Measurements from ENCODE around the gene ZNF432. TPM values are rescaled to one million over a fixed set of nuclear protein-coding genes. Genes with fewer than 3 reads are reported as not detected.
A peak's percentile ranks its signal among the peaks of the same experiment; 100 is the strongest.

The ZNF432 gene
- polyA plus RNA-seq, 2 of the 4 experiments (the other 2 are of a cell fraction) = 2.0 to 3.8 TPM

GRCh38 chr19:52095172-52096014 is 46.8 kb upstream of the ZNF432 start, which contains the start of gene ZNF841:
Gene ZNF841 (minus strand): TSS chr19:52095765. CDS start chr19:52084801, 10,964 bp downstream.
- Histone ChIP-seq H3K4me1 (no peaks in the 10 kb centered on the region), H3K27ac (peak within 1 kb of the TSS; percentile 26 to 69; a peak in 4 of 6 replicates), H3K4me3 (peak within 1 kb of the TSS; percentile 55), H3K4me2 (peak within 1 kb of the TSS; percentile 49), H3K9me3 (peaks cover 87% of the 10 kb centered on the region)
- WGBS (ENCODE audit: missing lambda C conversion rate) = 12% methylated on average over 59 of the region's 59 CpGs
- DNase-seq (ENCODE audit: low read depth in 1 of 2, low spot score in 1 of 2) (peak; percentile 37 to 92), ATAC-seq (peak; percentile 91 to 99), FAIRE-seq (no peak)
- POLR2A ChIA-PET = no interaction called here
- no peak for TF ChIP-seq CTCF (IDR thresholded peaks at IDR 0.05)
- 0 out of 2 replicates have a peak, but pooled peaks have one; percentile 28 for TF ChIP-seq PHF8 (IDR thresholded peaks at IDR 0.05; ENCODE audit: borderline replicate concordance, low read depth)
- peak; percentile 13; the same call in 1 of the 2 replicates for TF ChIP-seq MAX (IDR thresholded peaks at IDR 0.05)
- no peak for TF ChIP-seq MAZ (IDR thresholded peaks at IDR 0.05; ENCODE audit: borderline replicate concordance, low read depth, low read length)
- TF ChIP-seq, protein P1, sequence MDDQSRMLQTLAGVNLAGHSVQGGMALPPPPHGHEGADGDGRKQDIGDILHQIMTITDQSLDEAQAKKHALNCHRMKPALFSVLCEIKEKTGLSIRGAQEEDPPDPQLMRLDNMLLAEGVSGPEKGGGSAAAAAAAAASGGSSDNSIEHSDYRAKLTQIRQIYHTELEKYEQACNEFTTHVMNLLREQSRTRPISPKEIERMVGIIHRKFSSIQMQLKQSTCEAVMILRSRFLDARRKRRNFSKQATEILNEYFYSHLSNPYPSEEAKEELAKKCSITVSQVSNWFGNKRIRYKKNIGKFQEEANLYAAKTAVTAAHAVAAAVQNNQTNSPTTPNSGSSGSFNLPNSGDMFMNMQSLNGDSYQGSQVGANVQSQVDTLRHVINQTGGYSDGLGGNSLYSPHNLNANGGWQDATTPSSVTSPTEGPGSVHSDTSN (IDR thresholded peaks at IDR 0.05) = no peak
- no peak for TF ChIP-seq ATOH8 (CRISPR knock-in tag; IDR thresholded peaks at IDR 0.05; ENCODE audit: low read depth)
- TF ChIP-seq, protein P2, sequence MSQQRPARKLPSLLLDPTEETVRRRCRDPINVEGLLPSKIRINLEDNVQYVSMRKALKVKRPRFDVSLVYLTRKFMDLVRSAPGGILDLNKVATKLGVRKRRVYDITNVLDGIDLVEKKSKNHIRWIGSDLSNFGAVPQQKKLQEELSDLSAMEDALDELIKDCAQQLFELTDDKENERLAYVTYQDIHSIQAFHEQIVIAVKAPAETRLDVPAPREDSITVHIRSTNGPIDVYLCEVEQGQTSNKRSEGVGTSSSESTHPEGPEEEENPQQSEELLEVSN (IDR thresholded peaks at IDR 0.05; ENCODE audit: borderline replicate concordance, low read depth) = 0 out of 2 replicates have a peak, but pooled peaks have one; percentile 46
- no peak for TF ChIP-seq ESRRA (IDR thresholded peaks at IDR 0.05; ENCODE audit: borderline replicate concordance, low read length)
- no peak for TF ChIP-seq RCOR1 (IDR thresholded peaks at IDR 0.05; ENCODE audit: low read depth, low read length)
- TF ChIP-seq POLR2A (IDR thresholded peaks at IDR 0.05; ENCODE audit: low read length) = peak; percentile 32; the same call in 1 of the 2 replicates
- no peak for TF ChIP-seq MYC (IDR thresholded peaks at IDR 0.05; ENCODE audit: borderline replicate concordance, low read length)
- CTCF ChIA-PET = interaction anchor here (0.6 kb wide), 1 partner anchor 1329 kb away, joined by 3 read pairs; no protein-coding TSS in a partner anchor

GRCh38 chr19:52094526-52095130 is 46.0 kb upstream of the ZNF432 start:
- WGBS (ENCODE audit: missing lambda C conversion rate) = 40% methylated on average over 12 of the region's 12 CpGs
- POLR2A ChIA-PET = no interaction called here
- ATAC-seq = no peak
- H3K4me3 ChIP-seq = peak overlapping the region; percentile 55
- H3K4me2 ChIP-seq = peak overlapping the region; percentile 49
- TF ChIP-seq MAX (IDR thresholded peaks at IDR 0.05) (no peak), BHLHE40 (IDR thresholded peaks at IDR 0.05; ENCODE audit: low read depth, low read length) (no peak), POLR2AphosphoS2 (conservative IDR thresholded peaks at IDR 0.05; ENCODE audit: low read length) (no peak), KDM5A (IDR thresholded peaks at IDR 0.05) (no peak), GATA3 (IDR thresholded peaks at IDR 0.05; ENCODE audit: borderline replicate concordance) (no peak)
- no peaks in the 10 kb centered on the region for H3K4me1 ChIP-seq
- no peak for FAIRE-seq
- H3K27ac ChIP-seq = no peak overlapping the region
- CTCF ChIA-PET = interaction anchor here (0.6 kb wide), 1 partner anchor 1330 kb away, joined by 3 read pairs; no protein-coding TSS in a partner anchor
- DNase-seq (ENCODE audit: low read depth in 1 of 2, low spot score in 1 of 2) = no peak
- peaks cover 83% of the 10 kb centered on the region for H3K9me3 ChIP-seq

DNA sequence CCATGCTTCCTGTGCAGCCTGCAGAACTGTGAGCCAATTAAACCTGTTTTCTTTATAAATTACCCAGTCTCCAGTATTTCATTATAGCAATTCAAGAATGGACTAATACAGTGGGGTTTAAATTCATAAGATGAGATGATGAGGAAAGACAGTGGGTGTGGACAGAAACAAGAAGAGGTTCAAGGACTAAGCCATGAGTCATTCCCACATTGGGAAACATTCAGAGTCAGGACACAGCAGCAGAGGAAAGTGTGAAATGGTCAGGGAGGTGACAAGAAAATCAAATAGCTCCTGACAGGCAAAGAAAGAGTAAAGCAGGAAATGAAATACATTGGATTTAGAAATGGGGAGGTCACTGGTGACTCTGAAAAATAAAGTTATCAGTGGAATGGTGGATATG is 37.8 kb upstream of the ZNF432 start:
- H3K9me3 ChIP-seq = peaks cover 84% of the 10 kb centered on the region
- ChIA-PET CTCF (no interaction called here), POLR2A (no interaction called here)
- H3K4me1 ChIP-seq = no peaks in the 10 kb centered on the region
- no peak overlapping the region for H3K27ac ChIP-seq
- ATAC-seq (no peak), FAIRE-seq (no peak), DNase-seq (ENCODE audit: low read depth in 1 of 2, low spot score in 1 of 2) (no peak)
- H3K4me3 ChIP-seq = no peak overlapping the region
- H3K4me2 ChIP-seq = no peak overlapping the region
- no peak for TF ChIP-seq GATA3 (IDR thresholded peaks at IDR 0.05; ENCODE audit: borderline replicate concordance)
- no peak for TF ChIP-seq FOSL2 (IDR thresholded peaks at IDR 0.05)
- no peak for TF ChIP-seq FOSL2 (CRISPR knock-in tag; IDR thresholded peaks at IDR 0.05)
- TF ChIP-seq RFX5 (IDR thresholded peaks at IDR 0.05) = no peak
- TF ChIP-seq REST (IDR thresholded peaks at IDR 0.05) = no peak
- no peak for TF ChIP-seq MAX (IDR thresholded peaks at IDR 0.05)
- no peak for TF ChIP-seq CHD4 (IDR thresholded peaks at IDR 0.05; ENCODE audit: borderline replicate concordance)
- TF ChIP-seq ZSCAN20 (CRISPR knock-in tag; IDR thresholded peaks at IDR 0.05) = no peak
- no peak for TF ChIP-seq EHF (CRISPR knock-in tag; IDR thresholded peaks at IDR 0.05)
